Measurements from ENCODE around the gene CCDC30. TPM values are rescaled to one million over a fixed set of nuclear protein-coding genes. Genes with fewer than 3 reads are reported as not detected.

The CCDC30 gene
- total RNA-seq, 1 donor from 2014 or later: 1.5 TPM

- TF ChIP-seq CTCF (IDR thresholded peaks at IDR 0.05): no peak
- no peak for TF ChIP-seq POLR2AphosphoS5 (IDR thresholded peaks at IDR 0.05; ENCODE audit: insufficient read depth in 1 of 2, low read depth in 1 of 2)
- TF ChIP-seq POLR2A (IDR thresholded peaks at IDR 0.05): no peak
- Histone ChIP-seq H3K4me1 (no peaks in the 10 kb centered on the region), H3K4me3 (no peak overlapping the region), H3K36me3 (no peaks in the 10 kb centered on the region), H3K27ac (no peak overlapping the region), H3K27me3 (no peaks in the 10 kb centered on the region), H3K9me3 (no peaks in the 10 kb centered on the region)
- DNase-seq (ENCODE audit: extremely low spot score in 2 of 2): no peak
- intact Hi-C loops (cut with DNase I): no loop called here
Observed at GRCh38 chr1:42576935-42577334, 113.8 kb downstream of the CCDC30 start.

- no peak for DNase-seq (ENCODE audit: extremely low spot score in 2 of 2)
- no peaks in the 10 kb centered on the region for H3K9me3 ChIP-seq
- H3K36me3 ChIP-seq: no peaks in the 10 kb centered on the region
- intact Hi-C loops (cut with DNase I): no loop called here
- no peaks in the 10 kb centered on the region for H3K4me1 ChIP-seq
- H3K27ac ChIP-seq: no peak overlapping the region
- H3K27me3 ChIP-seq: no peaks in the 10 kb centered on the region
- H3K4me3 ChIP-seq: no peak overlapping the region
- no peak for TF ChIP-seq POLR2A (IDR thresholded peaks at IDR 0.05)
- TF ChIP-seq CTCF (IDR thresholded peaks at IDR 0.05): no peak
- no peak for TF ChIP-seq POLR2AphosphoS5 (IDR thresholded peaks at IDR 0.05; ENCODE audit: insufficient read depth in 1 of 2, low read depth in 1 of 2)
Observed at GRCh38 chr1:42586016-42586415, 122.9 kb downstream of the CCDC30 start.

- Histone ChIP-seq H3K4me3 (no peak overlapping the region), H3K4me1 (no peaks in the 10 kb centered on the region), H3K9me3 (no peaks in the 10 kb centered on the region), H3K36me3 (no peaks in the 10 kb centered on the region), H3K27ac (no peak overlapping the region), H3K27me3 (no peaks in the 10 kb centered on the region)
- DNase-seq (ENCODE audit: extremely low spot score in 2 of 2): no peak
- TF ChIP-seq CTCF (IDR thresholded peaks at IDR 0.05) (no peak), POLR2A (IDR thresholded peaks at IDR 0.05) (no peak), POLR2AphosphoS5 (IDR thresholded peaks at IDR 0.05; ENCODE audit: insufficient read depth in 1 of 2, low read depth in 1 of 2) (no peak)
- intact Hi-C loops (cut with DNase I): no loop called here
Observed at GRCh38 chr1:42587753-42588152, 124.7 kb downstream of the CCDC30 start.

- intact Hi-C loops (cut with DNase I): no loop called here
- Histone ChIP-seq H3K4me1 (no peaks in the 10 kb centered on the region), H3K27ac (no peak overlapping the region), H3K9me3 (no peaks in the 10 kb centered on the region), H3K27me3 (no peaks in the 10 kb centered on the region), H3K36me3 (no peaks in the 10 kb centered on the region), H3K4me3 (no peak overlapping the region)
- DNase-seq (ENCODE audit: extremely low spot score in 2 of 2): no peak
- no peak for TF ChIP-seq CTCF (IDR thresholded peaks at IDR 0.05)
- TF ChIP-seq POLR2A (IDR thresholded peaks at IDR 0.05): no peak
- no peak for TF ChIP-seq POLR2AphosphoS5 (IDR thresholded peaks at IDR 0.05; ENCODE audit: insufficient read depth in 1 of 2, low read depth in 1 of 2)
Observed at GRCh38 chr1:42592811-42593210, 129.7 kb downstream of the CCDC30 start.

- H3K36me3 ChIP-seq: no peaks in the 10 kb centered on the region
- H3K4me3 ChIP-seq: no peak overlapping the region
- TF ChIP-seq POLR2AphosphoS5 (IDR thresholded peaks at IDR 0.05; ENCODE audit: insufficient read depth in 1 of 2, low read depth in 1 of 2) (no peak), CTCF (IDR thresholded peaks at IDR 0.05) (no peak), POLR2A (IDR thresholded peaks at IDR 0.05) (no peak)
- no peak for DNase-seq (ENCODE audit: extremely low spot score in 2 of 2)
- no peaks in the 10 kb centered on the region for H3K4me1 ChIP-seq
- H3K27me3 ChIP-seq: no peaks in the 10 kb centered on the region
- intact Hi-C loops (cut with DNase I): no loop called here
- no peaks in the 10 kb centered on the region for H3K9me3 ChIP-seq
- no peak overlapping the region for H3K27ac ChIP-seq
Observed at GRCh38 chr1:42593486-42594100, 130.5 kb downstream of the CCDC30 start.

Measured in vagina (tissue), 2 donors.